Measurements from ENCODE around the gene SIPA1L2. TPM values are rescaled to one million over a fixed set of nuclear protein-coding genes. Genes with fewer than 3 reads are reported as not detected.
"Not testable (repeated sequence)": the region's sequence is repeated elsewhere in the genome, so short reads cannot be mapped to it uniquely, and the experiment has no call there.

SIPA1L2 gene
- total RNA-seq, 2 donors from 2014 or later, result 1.3 to 3.3 TPM

- Mint-ChIP-seq H3K27me3 (peaks cover 31% of the 10 kb centered on the region), H3K4me3 (no peak overlapping the region)
- DNase-seq, result no peak
Observed at GRCh38 chr1:232617237-232617636, 12.7 kb downstream of the SIPA1L2 start.

GRCh38 chr1:232615306-232615800, 14.6 kb downstream of the SIPA1L2 start:
- ATAC-seq (no peak), DNase-seq (no peak)
- no peaks in the 10 kb centered on the region for H3K9me3 ChIP-seq (ENCODE audit: control insufficient read depth, low read length, poor library complexity, severe bottlenecking)
- H3K4me1 Mint-ChIP-seq, result peaks cover 13% of the 10 kb centered on the region
- H3K36me3 Mint-ChIP-seq (ENCODE audit: low read depth), result peaks cover 2% of the 10 kb centered on the region
- peaks cover 24% of the 10 kb centered on the region for H3K27me3 Mint-ChIP-seq
- no peak overlapping the region for H3K4me3 Mint-ChIP-seq
- H3K27ac Mint-ChIP-seq, result no peak overlapping the region

More at GRCh38 chr1:232617237-232617636, 12.7 kb downstream of the SIPA1L2 start:
- H3K27ac Mint-ChIP-seq, result no peak overlapping the region
- H3K36me3 Mint-ChIP-seq (ENCODE audit: low read depth), result peaks cover 2% of the 10 kb centered on the region
- H3K9me3 ChIP-seq (ENCODE audit: control insufficient read depth, low read length, poor library complexity, severe bottlenecking), result no peaks in the 10 kb centered on the region
- H3K4me1 Mint-ChIP-seq, result peaks cover 15% of the 10 kb centered on the region
- no peak for ATAC-seq

GRCh38 chr1:232614811-232615210, 15.1 kb downstream of the SIPA1L2 start:
- Mint-ChIP-seq H3K36me3 (ENCODE audit: low read depth) (peaks cover 2% of the 10 kb centered on the region), H3K27me3 (peaks cover 24% of the 10 kb centered on the region), H3K27ac (no peak overlapping the region), H3K4me1 (peaks cover 13% of the 10 kb centered on the region), H3K4me3 (no peak overlapping the region)
- ATAC-seq, result no peak
- DNase-seq, result no peak
- H3K9me3 ChIP-seq (ENCODE audit: control insufficient read depth, low read length, poor library complexity, severe bottlenecking), result no peaks in the 10 kb centered on the region

- Mint-ChIP-seq H3K27ac (no peak overlapping the region), H3K4me1 (peaks cover 13% of the 10 kb centered on the region), H3K36me3 (ENCODE audit: low read depth) (peaks cover 2% of the 10 kb centered on the region), H3K27me3 (peaks cover 18% of the 10 kb centered on the region), H3K4me3 (no peak overlapping the region)
- ATAC-seq (no peak), DNase-seq (no peak)
- H3K9me3 ChIP-seq (ENCODE audit: control insufficient read depth, low read length, poor library complexity, severe bottlenecking), result no peaks in the 10 kb centered on the region
Observed at GRCh38 chr1:232613752-232614381, 16.1 kb downstream of the SIPA1L2 start.

- DNase-seq; H3K4me3 Mint-ChIP-seq; H3K9me3 ChIP-seq (ENCODE audit: control insufficient read depth, low read length, poor library complexity, severe bottlenecking); H3K36me3 Mint-ChIP-seq (ENCODE audit: low read depth); H3K27ac Mint-ChIP-seq; ATAC-seq: not testable (repeated sequence)
- H3K27me3 Mint-ChIP-seq, result peaks cover 16% of the 10 kb centered on the region
- peaks cover 16% of the 10 kb centered on the region for H3K4me1 Mint-ChIP-seq
Observed at GRCh38 chr1:232612836-232613235, 17.1 kb downstream of the SIPA1L2 start.

GRCh38 chr1:232611834-232612233, 18.1 kb downstream of the SIPA1L2 start:
- H3K9me3 ChIP-seq (ENCODE audit: control insufficient read depth, low read length, poor library complexity, severe bottlenecking), result no peaks in the 10 kb centered on the region
- Mint-ChIP-seq H3K27me3 (peaks cover 11% of the 10 kb centered on the region), H3K27ac (no peak overlapping the region), H3K4me3 (no peak overlapping the region), H3K4me1 (peaks cover 16% of the 10 kb centered on the region), H3K36me3 (ENCODE audit: low read depth) (no peaks in the 10 kb centered on the region)
- DNase-seq (no peak), ATAC-seq (no peak)

- not testable (repeated sequence) for H3K36me3 Mint-ChIP-seq (ENCODE audit: low read depth); H3K4me3 Mint-ChIP-seq; DNase-seq; H3K27ac Mint-ChIP-seq; H3K9me3 ChIP-seq (ENCODE audit: control insufficient read depth, low read length, poor library complexity, severe bottlenecking); ATAC-seq
- Mint-ChIP-seq H3K27me3 (peaks cover 11% of the 10 kb centered on the region), H3K4me1 (peaks cover 16% of the 10 kb centered on the region)
Observed at GRCh38 chr1:232610902-232611745, 18.8 kb downstream of the SIPA1L2 start.

GRCh38 chr1:232610192-232610901, 19.6 kb downstream of the SIPA1L2 start:
- H3K4me3 Mint-ChIP-seq, result no peak overlapping the region
- no peaks in the 10 kb centered on the region for H3K9me3 ChIP-seq (ENCODE audit: control insufficient read depth, low read length, poor library complexity, severe bottlenecking)
- H3K36me3 Mint-ChIP-seq (ENCODE audit: low read depth), result no peaks in the 10 kb centered on the region
- H3K27ac Mint-ChIP-seq, result no peak overlapping the region
- peaks cover 11% of the 10 kb centered on the region for H3K27me3 Mint-ChIP-seq
- H3K4me1 Mint-ChIP-seq, result peaks cover 16% of the 10 kb centered on the region
- ATAC-seq (no peak), DNase-seq (no peak)

- no peaks in the 10 kb centered on the region for H3K9me3 ChIP-seq (ENCODE audit: control insufficient read depth, low read length, poor library complexity, severe bottlenecking)
- peaks cover 10% of the 10 kb centered on the region for H3K4me1 Mint-ChIP-seq
- peaks cover 6% of the 10 kb centered on the region for H3K27me3 Mint-ChIP-seq
- H3K36me3 Mint-ChIP-seq (ENCODE audit: low read depth), result no peaks in the 10 kb centered on the region
- DNase-seq, result no peak
- ATAC-seq, result no peak
- H3K27ac Mint-ChIP-seq, result no peak overlapping the region
- H3K4me3 Mint-ChIP-seq, result no peak overlapping the region
Observed at GRCh38 chr1:232608427-232608826, 21.5 kb downstream of the SIPA1L2 start.

GRCh38 chr1:232602622-232603021, 27.3 kb downstream of the SIPA1L2 start:
- no peaks in the 10 kb centered on the region for H3K9me3 ChIP-seq (ENCODE audit: control insufficient read depth, low read length, poor library complexity, severe bottlenecking)
- DNase-seq (no peak), ATAC-seq (no peak)
- Mint-ChIP-seq H3K27me3 (no peaks in the 10 kb centered on the region), H3K4me1 (peaks cover 8% of the 10 kb centered on the region), H3K36me3 (ENCODE audit: low read depth) (no peaks in the 10 kb centered on the region), H3K27ac (no peak overlapping the region), H3K4me3 (no peak overlapping the region)

GRCh38 chr1:232600424-232601258, 29.3 kb downstream of the SIPA1L2 start:
- peak; percentile 71 for ATAC-seq
- no peak for DNase-seq
- H3K36me3 Mint-ChIP-seq (ENCODE audit: low read depth), result no peaks in the 10 kb centered on the region
- no peak overlapping the region for H3K27ac Mint-ChIP-seq
- peaks cover 13% of the 10 kb centered on the region for H3K4me1 Mint-ChIP-seq
- peak overlapping the region; percentile 28 for H3K4me3 Mint-ChIP-seq
- H3K27me3 Mint-ChIP-seq, result no peaks in the 10 kb centered on the region
- H3K9me3 ChIP-seq (ENCODE audit: control insufficient read depth, low read length, poor library complexity, severe bottlenecking), result no peaks in the 10 kb centered on the region

GRCh38 chr1:232599178-232600041, 30.5 kb downstream of the SIPA1L2 start:
- H3K9me3 ChIP-seq (ENCODE audit: control insufficient read depth, low read length, poor library complexity, severe bottlenecking), result no peaks in the 10 kb centered on the region
- Mint-ChIP-seq H3K27me3 (no peaks in the 10 kb centered on the region), H3K36me3 (ENCODE audit: low read depth) (no peaks in the 10 kb centered on the region), H3K27ac (no peak overlapping the region), H3K4me1 (peaks cover 13% of the 10 kb centered on the region), H3K4me3 (no peak overlapping the region)
- DNase-seq (no peak), ATAC-seq (no peak)
